ENCODE measurements around the gene KIF16B. TPM values are rescaled to one million over a fixed set of nuclear protein-coding genes. Genes with fewer than 3 reads are reported as not detected.

The KIF16B gene
- total and polyA plus RNA-seq, 9 of the 15 experiments (the other 6 are each of a cell fraction or from before 2014, with no cell fraction given) = 1.00 to 10.6 (median 8.5) TPM

DNA sequence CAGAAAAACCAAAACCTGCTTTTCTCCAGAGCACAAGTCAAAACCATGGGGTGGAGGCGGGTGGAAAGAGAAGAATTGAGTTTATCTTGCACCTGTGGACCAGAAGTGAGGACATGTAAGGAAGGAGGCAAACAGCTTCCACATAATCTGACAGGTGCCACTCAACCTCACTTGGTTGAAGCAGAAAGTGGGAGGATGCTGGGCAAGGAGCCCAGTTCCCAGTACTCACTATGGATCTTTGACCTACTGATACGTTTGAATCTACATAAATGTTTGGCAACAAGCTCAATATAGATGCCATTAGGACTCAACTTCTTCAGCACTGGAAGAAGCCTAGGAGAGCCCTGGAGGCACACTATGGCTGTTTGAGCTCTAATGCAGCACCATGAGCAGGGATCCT is 285.5 kb downstream of the KIF16B start:
- H3K36me3 ChIP-seq (ENCODE audit: control insufficient read depth, insufficient read depth, low read length) = no peaks in the 10 kb centered on the region
- intact Hi-C loops (cut with micrococcal nuclease) = no loop called here
- BruUV-seq (replicated peaks) = no TSS peak
- no peaks in the 10 kb centered on the region for H4K20me1 ChIP-seq (replicated peaks; ENCODE audit: control insufficient read depth, insufficient read depth, low read length)
- in situ Hi-C loops (cut with MboI) = no loop called here
- no peak overlapping the region for H2AFZ ChIP-seq (ENCODE audit: low read depth, low read length)
- peaks cover 0 to 3% of the 10 kb centered on the region in 2 experiments; a peak in 1 of 5 replicates for H3K4me1 ChIP-seq (replicated peaks in 1 of 2; ENCODE audit: control insufficient read depth in 2 of 2, insufficient read depth in 2 of 2, low read length in 2 of 2)
- FAIRE-seq = no peak
- TF ChIP-seq NCOA1 (IDR thresholded peaks at IDR 0.05; ENCODE audit: low read depth) = no peak
- TF ChIP-seq LARP7 (IDR thresholded peaks at IDR 0.05) = no peak
- TF ChIP-seq RAD21 (CRISPR knock-in tag; conservative IDR thresholded peaks at IDR 0.05 in 1 of 2, IDR thresholded peaks at IDR 0.05 in 1 of 2) = no peak
- H3K4me3 ChIP-seq = no peak overlapping the region
- no peaks in the 10 kb centered on the region for H3K79me2 ChIP-seq (ENCODE audit: control insufficient read depth, insufficient read depth, low read length)
- 0% methylated on average over 2 of the region's 2 CpGs for WGBS (ENCODE audit: insufficient coverage, low coverage, missing lambda C conversion rate)
- ATAC-seq = no peak
- H3K9ac ChIP-seq (ENCODE audit: insufficient read depth in 1 of 2, low read depth in 2 of 2, low read length in 2 of 2) = no peak overlapping the region
- H3K9me1 ChIP-seq (ENCODE audit: control insufficient read depth, insufficient read depth, low read length) = no peaks in the 10 kb centered on the region
- H3K27me3 ChIP-seq (ENCODE audit: control insufficient read depth in 2 of 2, insufficient read depth in 2 of 2, low read length in 2 of 2) = no peaks in the 10 kb centered on the region
- ChIA-PET POLR2A (no interaction called here), CTCF (ENCODE audit: low intra/inter-chr PET ratio) (no interaction called here)
- H3K9me3 ChIP-seq (replicated peaks; ENCODE audit: control insufficient read depth, insufficient read depth, low read depth, low read length) = no peaks in the 10 kb centered on the region
- no peak for DNase-seq (ENCODE audit: extremely low read depth in 1 of 4, low spot score in 3 of 4)
- H3K4me2 ChIP-seq (ENCODE audit: insufficient read depth, low read length) = no peak overlapping the region
- H3K27ac ChIP-seq (ENCODE audit: extremely low read depth, low read depth, low read length) = no peak overlapping the region

DNA sequence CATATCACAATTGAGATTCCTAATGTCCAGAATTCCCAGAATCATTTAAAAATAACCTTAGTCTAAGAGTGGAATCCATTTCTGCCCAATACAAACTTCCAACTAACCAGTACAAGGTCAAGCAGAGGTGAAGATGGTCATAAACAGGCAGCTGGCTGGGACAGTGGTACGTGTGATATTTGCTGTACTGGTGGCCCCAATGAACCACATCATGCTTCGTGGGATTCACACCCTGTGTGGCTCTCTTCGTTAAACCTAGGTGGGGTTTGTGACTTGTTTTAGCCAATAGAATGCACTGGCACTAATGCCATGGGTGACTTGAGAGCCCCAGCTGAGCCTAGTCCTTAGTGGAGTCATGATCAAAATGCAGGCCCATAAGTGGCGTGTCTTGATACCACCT is 286.6 kb downstream of the KIF16B start:
- no peak for ATAC-seq
- H3K4me1 ChIP-seq (replicated peaks in 1 of 2; ENCODE audit: control insufficient read depth in 2 of 2, insufficient read depth in 2 of 2, low read length in 2 of 2) = peaks cover 0 to 3% of the 10 kb centered on the region in 2 experiments; a peak in 1 of 5 replicates
- BruUV-seq (replicated peaks) = no TSS peak
- no peak for TF ChIP-seq CEBPG (CRISPR knock-in tag; IDR thresholded peaks at IDR 0.05)
- TF ChIP-seq CEBPG (tag; conservative IDR thresholded peaks at IDR 0.05 in 1 of 2, IDR thresholded peaks at IDR 0.05 in 1 of 2) = no peak
- no peak for TF ChIP-seq ZNF253 (CRISPR knock-in tag; conservative IDR thresholded peaks at IDR 0.05)
- TF ChIP-seq RBBP5 (IDR thresholded peaks at IDR 0.05; ENCODE audit: borderline replicate concordance, insufficient read depth, low read length, poor library complexity, severe bottlenecking) = no peak
- TF ChIP-seq, protein P1, sequence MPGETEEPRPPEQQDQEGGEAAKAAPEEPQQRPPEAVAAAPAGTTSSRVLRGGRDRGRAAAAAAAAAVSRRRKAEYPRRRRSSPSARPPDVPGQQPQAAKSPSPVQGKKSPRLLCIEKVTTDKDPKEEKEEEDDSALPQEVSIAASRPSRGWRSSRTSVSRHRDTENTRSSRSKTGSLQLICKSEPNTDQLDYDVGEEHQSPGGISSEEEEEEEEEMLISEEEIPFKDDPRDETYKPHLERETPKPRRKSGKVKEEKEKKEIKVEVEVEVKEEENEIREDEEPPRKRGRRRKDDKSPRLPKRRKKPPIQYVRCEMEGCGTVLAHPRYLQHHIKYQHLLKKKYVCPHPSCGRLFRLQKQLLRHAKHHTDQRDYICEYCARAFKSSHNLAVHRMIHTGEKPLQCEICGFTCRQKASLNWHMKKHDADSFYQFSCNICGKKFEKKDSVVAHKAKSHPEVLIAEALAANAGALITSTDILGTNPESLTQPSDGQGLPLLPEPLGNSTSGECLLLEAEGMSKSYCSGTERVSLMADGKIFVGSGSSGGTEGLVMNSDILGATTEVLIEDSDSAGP (CRISPR knock-in tag; IDR thresholded peaks at IDR 0.05) = no peak
- no peak overlapping the region for H3K9ac ChIP-seq (ENCODE audit: insufficient read depth in 1 of 2, low read depth in 2 of 2, low read length in 2 of 2)
- intact Hi-C loops (cut with micrococcal nuclease) = no loop called here
- H4K20me1 ChIP-seq (replicated peaks; ENCODE audit: control insufficient read depth, insufficient read depth, low read length) = no peaks in the 10 kb centered on the region
- POLR2A ChIA-PET = interaction anchor here (0.6 kb wide), 1 partner anchor 47 kb away, joined by 4 read pairs; no protein-coding TSS in a partner anchor
- no peaks in the 10 kb centered on the region for H3K27me3 ChIP-seq (ENCODE audit: control insufficient read depth in 2 of 2, insufficient read depth in 2 of 2, low read length in 2 of 2)
- no peaks in the 10 kb centered on the region for H3K36me3 ChIP-seq (ENCODE audit: control insufficient read depth, insufficient read depth, low read length)
- WGBS (ENCODE audit: insufficient coverage, low coverage, missing lambda C conversion rate) = 16% methylated on average over 4 of the region's 4 CpGs
- no peaks in the 10 kb centered on the region for H3K9me3 ChIP-seq (replicated peaks; ENCODE audit: control insufficient read depth, insufficient read depth, low read depth, low read length)
- CTCF ChIA-PET (ENCODE audit: low intra/inter-chr PET ratio) = no interaction called here
- no peaks in the 10 kb centered on the region for H3K79me2 ChIP-seq (ENCODE audit: control insufficient read depth, insufficient read depth, low read length)
- no peak overlapping the region for H3K27ac ChIP-seq (ENCODE audit: extremely low read depth, low read depth, low read length)
- in situ Hi-C loops (cut with MboI) = no loop called here
- no peak overlapping the region for H3K4me2 ChIP-seq (ENCODE audit: insufficient read depth, low read length)
- DNase-seq (ENCODE audit: extremely low read depth in 1 of 4, low spot score in 3 of 4) = no peak
- H3K9me1 ChIP-seq (ENCODE audit: control insufficient read depth, insufficient read depth, low read length) = no peaks in the 10 kb centered on the region
- H3K4me3 ChIP-seq = no peak overlapping the region
- no peak overlapping the region for H2AFZ ChIP-seq (ENCODE audit: low read depth, low read length)
- no peak for FAIRE-seq
